Panc1 (cell line): ENCODE results near the gene STON1. TPM values are rescaled to one million over a fixed set of nuclear protein-coding genes. Genes with fewer than 3 reads are reported as not detected.

Experiments used
- ATAC-seq: fragments of 200-7000 bp; cut with Tn5 transposase; 2 replicates; pipeline ENCODE4 v1.9.1; 2020; ENCODE audit warnings: mild to moderate bottlenecking, moderate library complexity
- BruUV-seq: library from RNA; stranded (reverse); fragments of 400-500 nt; replicated peaks from 2 replicates; lab custom pipeline; 2021; lab: Mats Ljungman, UMichigan
- CTCF ChIA-PET: fragments of 300-600 bp; sonication (Branson Sonifier 250); formaldehyde crosslinking; loops from one replicate; lab custom pipeline; 2022; ENCODE audit warnings: antibody characterized with exemption; lab: Charles Lee
- POLR2A ChIA-PET: fragments of 300-600 bp; sonication (Branson Sonifier 250); formaldehyde crosslinking; loops from one replicate; lab custom pipeline; 2022; ENCODE audit warnings: antibody characterized with exemption; lab: Charles Lee
- DNase-seq: peaks from one replicate; pipeline ENCODE4 v3.0.0-alpha.2; 2010; ENCODE audit warnings: low read depth, low spot score
- H3K27ac ChIP-seq: 2 replicates; pipeline ENCODE4 v1.5.1; 2011; ENCODE audit warnings: mild to moderate bottlenecking, low read length, inconsistent platforms
- H3K27me3 ChIP-seq: fragments of 200-500 bp; sonication (Bioruptor generic); 2 replicates; pipeline ENCODE4 v1.6.0; 2014; ENCODE audit warnings: low read length, inconsistent platforms; ENCODE audit not compliant: control insufficient read depth, insufficient read depth
- H3K36me3 ChIP-seq: fragments of 200-500 bp; sonication (Bioruptor generic); 2 replicates; pipeline ENCODE4 v1.5.1; 2014; ENCODE audit warnings: inconsistent platforms, mild to moderate bottlenecking, low read length, moderate library complexity; ENCODE audit not compliant: control insufficient read depth, insufficient read depth
- H3K4me1 ChIP-seq: 2 replicates; pipeline ENCODE4 v1.5.1; 2011; ENCODE audit warnings: inconsistent platforms, mild to moderate bottlenecking, low read length, moderate library complexity; ENCODE audit not compliant: control insufficient read depth, insufficient read depth
- H3K4me3 ChIP-seq, 2 experiments: 2 replicates each; pipeline ENCODE4 v1.5.1; 2011 to 2012; ENCODE audit warnings: low read depth in 2 of 2, low read length in 2 of 2, mild to moderate bottlenecking in 2 of 2, inconsistent platforms in 1 of 2, moderate library complexity in 1 of 2
- H3K9me3 ChIP-seq: fragments of 200-500 bp; sonication (Bioruptor generic); 2 replicates; pipeline ENCODE4 v1.5.1; 2014; ENCODE audit warnings: low read depth, mild to moderate bottlenecking, inconsistent platforms, low read length, moderate library complexity; ENCODE audit not compliant: control insufficient read depth, insufficient read depth
- POLR2AphosphoS5 ChIP-seq: IDR thresholded peaks from 2 replicates; pipeline ENCODE4 v1.6.1; 2012; ENCODE audit warnings: mild to moderate bottlenecking, low read depth, low read length, moderate library complexity
- REST ChIP-seq, 2 experiments: IDR thresholded peaks; 2 replicates each; pipeline ENCODE4 v1.6.1; 2011 to 2012; ENCODE audit warnings: low read depth in 2 of 2, control low read depth in 1 of 2, low read length in 1 of 2, mild to moderate bottlenecking in 1 of 2, moderate library complexity in 1 of 2; ENCODE audit not compliant: insufficient read depth in 1 of 2
- SIN3A ChIP-seq: IDR thresholded peaks from 2 replicates; pipeline ENCODE4 v1.6.1; 2012; ENCODE audit warnings: low read depth, mild to moderate bottlenecking, low read length, moderate library complexity, borderline replicate concordance; ENCODE audit not compliant: insufficient read depth
- TCF7L2 ChIP-seq: IDR thresholded peaks from 2 replicates; pipeline ENCODE4 v1.6.1; 2011; ENCODE audit warnings: mild to moderate bottlenecking, low read depth, low read length, inconsistent platforms
- in situ Hi-C: cut with HindIII; loops from 2 replicates; pipeline ENCODE4 v1.10.0; 2016; ENCODE audit warnings: low sequenced_read_pairs, low pct_unique_long_range_greater_than_20kb
- intact Hi-C: fragments of 100-400 bp; cut with micrococcal nuclease; formaldehyde crosslinking; loops from one replicate; pipeline ENCODE4 v1.10.0; 2022; ENCODE audit not compliant: unreplicated experiment
- total RNA-seq: library from RNA; stranded (reverse); gene quantifications from one replicate; pipeline ENCODE4 v1.2.1, GENCODE V29; 2021; ENCODE audit not compliant: unreplicated experiment
- TF ChIP-seq, protein P1 (sequence below): fragments of 450-650 bp; IDR thresholded peaks from 2 replicates; pipeline ENCODE4 v1.5.1; 2017; ENCODE audit warnings: mild to moderate bottlenecking

Gene STON1
- total RNA-seq, 1 experiment from 2014 or later, result 0.92 TPM

- BruUV-seq, result no TSS peak
- H3K4me1 ChIP-seq, result no peaks in the 10 kb centered on the region
- no peaks in the 10 kb centered on the region for H3K36me3 ChIP-seq
- H3K27me3 ChIP-seq, result no peaks in the 10 kb centered on the region
- no peak for DNase-seq
- H3K27ac ChIP-seq, result no peak overlapping the region
- POLR2A ChIA-PET, result interaction anchor here (0.5 kb wide), 1 partner anchor 123 kb away, joined by 5 read pairs; no protein-coding TSS in a partner anchor
- no peak overlapping the region for H3K4me3 ChIP-seq
- no peaks in the 10 kb centered on the region for H3K9me3 ChIP-seq
- TF ChIP-seq REST (IDR thresholded peaks at IDR 0.05; ENCODE audit: insufficient read depth in 1 of 2, low read depth in 2 of 2, low read length in 1 of 2), result no peak
- TF ChIP-seq, protein P1, sequence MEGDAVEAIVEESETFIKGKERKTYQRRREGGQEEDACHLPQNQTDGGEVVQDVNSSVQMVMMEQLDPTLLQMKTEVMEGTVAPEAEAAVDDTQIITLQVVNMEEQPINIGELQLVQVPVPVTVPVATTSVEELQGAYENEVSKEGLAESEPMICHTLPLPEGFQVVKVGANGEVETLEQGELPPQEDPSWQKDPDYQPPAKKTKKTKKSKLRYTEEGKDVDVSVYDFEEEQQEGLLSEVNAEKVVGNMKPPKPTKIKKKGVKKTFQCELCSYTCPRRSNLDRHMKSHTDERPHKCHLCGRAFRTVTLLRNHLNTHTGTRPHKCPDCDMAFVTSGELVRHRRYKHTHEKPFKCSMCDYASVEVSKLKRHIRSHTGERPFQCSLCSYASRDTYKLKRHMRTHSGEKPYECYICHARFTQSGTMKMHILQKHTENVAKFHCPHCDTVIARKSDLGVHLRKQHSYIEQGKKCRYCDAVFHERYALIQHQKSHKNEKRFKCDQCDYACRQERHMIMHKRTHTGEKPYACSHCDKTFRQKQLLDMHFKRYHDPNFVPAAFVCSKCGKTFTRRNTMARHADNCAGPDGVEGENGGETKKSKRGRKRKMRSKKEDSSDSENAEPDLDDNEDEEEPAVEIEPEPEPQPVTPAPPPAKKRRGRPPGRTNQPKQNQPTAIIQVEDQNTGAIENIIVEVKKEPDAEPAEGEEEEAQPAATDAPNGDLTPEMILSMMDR, result no peak
- TF ChIP-seq TCF7L2, result no peak
- no peak for TF ChIP-seq SIN3A
- TF ChIP-seq POLR2AphosphoS5, result no peak
- in situ Hi-C loops (no loop called here), intact Hi-C loops (no loop called here)
- CTCF ChIA-PET, result no interaction called here
- no peak for ATAC-seq
Observed at GRCh38 chr2:48545244-48545643, 15.3 kb downstream of the STON1 start.

- BruUV-seq, result no TSS peak
- Histone ChIP-seq H3K9me3 (no peaks in the 10 kb centered on the region), H3K4me3 (no peak overlapping the region), H3K27me3 (no peaks in the 10 kb centered on the region), H3K36me3 (no peaks in the 10 kb centered on the region), H3K27ac (no peak overlapping the region), H3K4me1 (no peaks in the 10 kb centered on the region)
- intact Hi-C loops, result no loop called here
- DNase-seq, result no peak
- in situ Hi-C loops, result no loop called here
- TF ChIP-seq TCF7L2, result no peak
- no peak for TF ChIP-seq REST (IDR thresholded peaks at IDR 0.05; ENCODE audit: insufficient read depth in 1 of 2, low read depth in 2 of 2, low read length in 1 of 2)
- no peak for TF ChIP-seq POLR2AphosphoS5
- CTCF ChIA-PET, result no interaction called here
- no peak for ATAC-seq
- POLR2A ChIA-PET, result no interaction called here
Observed at GRCh38 chr2:48548840-48549239, 18.9 kb downstream of the STON1 start.
